Esophagus muscularis mucosa (tissue), 4 donors: ENCODE data around the gene EVC. TPM values are rescaled to one million over a fixed set of nuclear protein-coding genes. Genes with fewer than 3 reads are reported as not detected.

Experiments used
- DNase-seq: peaks from one replicate; pipeline ENCODE4 v3.0.0-alpha.2; 2017; ENCODE audit errors: extremely low spot score
- H3K27ac ChIP-seq, 4 donors: fragments of 200-600 bp; sonication (generic); replicated peaks in 1 of 4; 1 replicate in 3 of 4; 2 replicates in 1 of 4; pipeline ENCODE4 v1.5.1; 2016 to 2019; ENCODE audit warnings: mild to moderate bottlenecking in 1 of 4
- H3K27me3 ChIP-seq, 4 donors: fragments of 200-600 bp; sonication (generic); one replicate each; pipeline versions ENCODE4 v1.5.1 to v1.6.0; 2016 to 2019
- H3K36me3 ChIP-seq, 4 donors: fragments of 200-600 bp; sonication (generic); one replicate each; pipeline ENCODE4 v1.5.1; 2016 to 2019
- H3K4me1 ChIP-seq, 4 donors: fragments of 200-600 bp; sonication (generic); one replicate each; pipeline ENCODE4 v1.5.1; 2016 to 2019
- H3K4me3 ChIP-seq, 4 donors: fragments of 200-600 bp; sonication (generic); 1 replicate in 2 of 4; 2 replicates in 2 of 4; pipeline ENCODE4 v1.5.1; 2016 to 2019; ENCODE audit warnings: mild to moderate bottlenecking in 4 of 4, moderate library complexity in 1 of 4
- H3K9me3 ChIP-seq, 4 donors: fragments of 200-600 bp; sonication (generic); 1 replicate in 3 of 4; 2 replicates in 1 of 4; pipeline ENCODE4 v1.5.1; 2016 to 2019
- CTCF ChIP-seq, 3 experiments: fragments of 200-600 bp in 2 of 3; fragments of 450-650 bp in 1 of 3; sonication (generic) in 2 of 3; IDR thresholded peaks; one replicate each; pipeline ENCODE4 v1.5.1; 2017 to 2019; ENCODE audit warnings: antibody characterized with exemption in 3 of 3, mild to moderate bottlenecking in 2 of 3, moderate library complexity in 1 of 3
- EP300 ChIP-seq: sonication (generic); formaldehyde crosslinking; IDR thresholded peaks from one replicate; pipeline ENCODE4 v1.6.1; 2017; ENCODE audit warnings: antibody characterized with exemption
- POLR2A ChIP-seq: fragments of 450-650 bp; IDR thresholded peaks from one replicate; pipeline ENCODE4 v1.6.1; 2017; ENCODE audit warnings: antibody characterized with exemption, moderate library complexity, mild to moderate bottlenecking, low read depth
- POLR2AphosphoS5 ChIP-seq, 2 donors: sonication (generic); formaldehyde crosslinking; IDR thresholded peaks; one replicate each; pipeline ENCODE4 v1.6.1; 2017; ENCODE audit warnings: antibody characterized with exemption in 2 of 2
- WGBS: methylation state at CpG from one replicate; pipeline ENCODE4 v1.1.5; 2018; 5-methylcytosine and 5-hydroxymethylcytosine counted together
- intact Hi-C: fragments of 100-400 bp; cut with DNase I; formaldehyde crosslinking; loops from one replicate; pipeline ENCODE4 v1.15.1; 2023
- total RNA-seq, 4 donors: library from RNA; depleted of rRNA; stranded (reverse); fragments of >200 nt; gene quantifications; one replicate each; pipeline versions ENCODE4 v1.1.0 to v1.2.1, GENCODE V29; 2016

EVC gene
- total RNA-seq, 4 donors from 2014 or later, result 25.7 to 59.6 (median 44.2) TPM

GRCh38 chr4:5798946-5799345 lies 87.9 kb downstream of the EVC start:
- Histone ChIP-seq H3K4me1 (peaks cover 0 to 3% (median 0%) of the 10 kb centered on the region in 4 donors), H3K4me3 (no peak overlapping the region), H3K36me3 (peaks cover 10 to 95% (median 58%) of the 10 kb centered on the region in 4 donors), H3K27ac (no peak overlapping the region), H3K9me3 (no peaks in the 10 kb centered on the region), H3K27me3 (no peaks in the 10 kb centered on the region)
- WGBS, result 93% methylated on average over 11 of the region's 11 CpGs
- TF ChIP-seq POLR2AphosphoS5 (IDR thresholded peaks at IDR 0.05), result no peak
- no peak for TF ChIP-seq POLR2A
- TF ChIP-seq CTCF (IDR thresholded peaks at IDR 0.05), result no peak
- no peak for TF ChIP-seq EP300
- no peak for DNase-seq
- intact Hi-C loops, result no loop called here

DNA sequence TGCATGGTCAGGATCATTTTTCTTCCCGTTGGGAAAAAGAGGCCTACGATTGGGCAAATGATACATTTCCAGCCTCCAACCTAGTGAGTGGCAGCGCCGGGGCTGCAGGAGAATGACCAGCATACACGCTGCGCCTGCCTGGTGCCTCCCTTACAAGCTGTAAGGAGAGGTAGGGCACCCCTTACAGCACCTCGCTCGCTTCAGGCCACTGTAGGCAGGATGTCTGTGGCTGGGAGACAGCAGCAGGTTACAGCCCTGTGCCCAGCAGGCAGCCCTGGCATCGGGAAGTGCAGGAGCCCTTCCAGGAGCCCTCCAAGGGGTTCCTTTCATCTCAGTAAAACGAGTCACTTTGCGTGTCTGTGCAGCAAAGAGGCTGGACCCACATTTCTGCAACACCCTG lies 88.4 kb downstream of the EVC start:
- Histone ChIP-seq H3K27me3 (no peaks in the 10 kb centered on the region), H3K9me3 (no peaks in the 10 kb centered on the region), H3K4me1 (peaks cover 0 to 3% (median 0%) of the 10 kb centered on the region in 4 donors), H3K27ac (no peak overlapping the region), H3K36me3 (peaks cover 10 to 99% (median 60%) of the 10 kb centered on the region in 4 donors), H3K4me3 (no peak overlapping the region)
- 86% methylated on average over 11 of the region's 11 CpGs for WGBS
- TF ChIP-seq POLR2AphosphoS5 (IDR thresholded peaks at IDR 0.05), result no peak
- TF ChIP-seq CTCF (IDR thresholded peaks at IDR 0.05), result no peak
- no peak for TF ChIP-seq POLR2A
- TF ChIP-seq EP300, result no peak
- no peak for DNase-seq
- intact Hi-C loops, result no loop called here

GRCh38 chr4:5800496-5800895 lies 89.5 kb downstream of the EVC start:
- TF ChIP-seq POLR2AphosphoS5 (IDR thresholded peaks at IDR 0.05) (no peak), EP300 (no peak), POLR2A (no peak), CTCF (IDR thresholded peaks at IDR 0.05) (no peak)

GRCh38 chr4:5801696-5802095 lies 90.7 kb downstream of the EVC start:
- H3K36me3 ChIP-seq, result peaks cover 19 to 96% (median 52%) of the 10 kb centered on the region in 4 donors

More at GRCh38 chr4:5800496-5800895, 89.5 kb downstream of the EVC start:
- H3K4me1 ChIP-seq, result peaks cover 0 to 3% (median 0%) of the 10 kb centered on the region in 4 donors
- H3K36me3 ChIP-seq, result peaks cover 19 to 99% (median 57%) of the 10 kb centered on the region in 4 donors
- H3K4me3 ChIP-seq, result no peak overlapping the region
- H3K27me3 ChIP-seq, result no peaks in the 10 kb centered on the region
- 93% methylated on average over 10 of the region's 10 CpGs for WGBS
- H3K9me3 ChIP-seq, result no peaks in the 10 kb centered on the region
- no peak for DNase-seq
- intact Hi-C loops, result no loop called here
- H3K27ac ChIP-seq, result no peak overlapping the region

More at GRCh38 chr4:5801696-5802095, 90.7 kb downstream of the EVC start:
- H3K4me3 ChIP-seq, result no peak overlapping the region
- 96% methylated on average over 13 of the region's 13 CpGs for WGBS
- no peak for DNase-seq
- H3K27ac ChIP-seq, result no peak overlapping the region
- no peaks in the 10 kb centered on the region for H3K27me3 ChIP-seq
- peaks cover 0 to 3% (median 0%) of the 10 kb centered on the region in 4 donors for H3K4me1 ChIP-seq
- no peak for TF ChIP-seq POLR2AphosphoS5 (IDR thresholded peaks at IDR 0.05)
- TF ChIP-seq EP300, result no peak
- TF ChIP-seq CTCF (IDR thresholded peaks at IDR 0.05), result no peak
- no peak for TF ChIP-seq POLR2A
- intact Hi-C loops, result no loop called here
- H3K9me3 ChIP-seq, result no peaks in the 10 kb centered on the region
